Skin epidermis (tissue), 12 donors: ENCODE results near the gene GPR180.

Experiments
- H3K27ac ChIP-seq, 21 experiments: fragments of 200-600 bp; sonication (generic) in 11 of 21; one replicate each; pipeline ENCODE4 v1.5.0; 2020; ENCODE audit warnings: mild to moderate bottlenecking in 3 of 21, inconsistent platforms in 2 of 21, moderate library complexity in 2 of 21
- H3K4me3 ChIP-seq, 7 experiments: fragments of 200-600 bp; sonication (generic) in 2 of 7; one replicate each; pipeline ENCODE4 v1.5.0; 2020; ENCODE audit warnings: inconsistent platforms in 2 of 7, mild to moderate bottlenecking in 2 of 7, moderate library complexity in 1 of 7

The GPR180 gene

GRCh38 chr13:94595001-94595949, 6.4 kb upstream of the GPR180 start:
- Histone ChIP-seq H3K27ac (peak overlapping the region in 20 of 21 experiments; percentile 72 to 94 (median 87)), H3K4me3 (peak overlapping the region; percentile 59 to 93 (median 85))

DNA sequence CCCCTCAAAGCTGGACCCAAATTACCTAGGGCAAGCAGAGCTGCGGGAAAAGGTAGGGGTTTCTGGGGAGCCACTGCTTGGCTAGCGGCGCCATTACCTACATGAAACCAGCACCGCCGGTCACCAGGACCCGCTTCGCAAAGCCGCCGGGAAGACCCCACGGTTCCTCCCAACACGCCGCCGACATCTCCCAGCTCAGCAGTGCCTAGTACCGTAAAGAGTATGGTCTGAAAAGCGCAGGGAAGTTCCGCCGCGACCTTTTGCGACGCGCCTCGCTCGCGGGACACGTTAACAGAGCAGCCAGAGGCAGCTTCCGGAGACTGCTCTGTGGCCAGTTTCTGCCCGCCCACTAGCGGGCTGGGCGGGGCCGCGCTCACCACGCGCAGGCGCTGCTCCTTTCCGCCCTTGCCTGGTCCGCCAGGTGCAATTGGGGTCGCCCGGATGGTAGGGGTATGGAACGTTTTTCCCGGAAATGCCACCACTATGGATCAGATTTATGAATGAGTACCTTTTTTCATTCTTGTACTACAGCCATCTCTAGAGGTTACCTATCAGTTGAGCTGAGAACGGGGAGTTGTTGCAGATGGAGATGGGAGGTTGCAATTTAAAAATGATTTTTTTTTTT, 5.6 kb upstream of the GPR180 start, which contains the start of gene TGDS:
Gene TGDS (minus strand): TSS at position 203 of the 625 bp plus-strand sequence. CDS start 16 bp downstream, at position 187.
- peak within 1 kb of the TSS in 20 of 21 experiments; percentile 72 to 94 (median 87) for H3K27ac ChIP-seq
- peak within 1 kb of the TSS; percentile 59 to 93 (median 85) for H3K4me3 ChIP-seq

DNA sequence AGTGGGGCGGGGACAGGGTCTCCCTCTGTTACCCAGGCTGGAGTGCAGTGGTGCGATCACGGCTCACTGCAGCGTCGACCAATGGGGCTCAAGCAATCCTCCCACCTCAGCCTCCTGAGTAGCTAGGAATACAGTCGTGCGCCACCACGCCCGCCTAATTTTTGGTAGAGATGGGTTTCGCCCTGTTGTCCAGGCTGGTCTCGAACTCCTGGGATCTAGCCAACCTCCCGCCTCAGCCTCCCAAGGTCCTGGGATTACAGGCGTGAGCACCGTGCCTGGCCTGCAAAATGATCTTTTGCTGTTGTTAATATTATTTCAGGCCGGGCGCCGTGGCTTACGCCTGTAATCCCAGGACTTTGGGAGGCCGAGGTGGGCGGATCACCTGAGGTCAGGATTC, 5.1 kb upstream of the GPR180 start:
- peak overlapping the region in 15 of 21 experiments; percentile 81 to 94 (median 89) for H3K27ac ChIP-seq
- H3K4me3 ChIP-seq = peak overlapping the region; percentile 59 to 93 (median 85)

DNA sequence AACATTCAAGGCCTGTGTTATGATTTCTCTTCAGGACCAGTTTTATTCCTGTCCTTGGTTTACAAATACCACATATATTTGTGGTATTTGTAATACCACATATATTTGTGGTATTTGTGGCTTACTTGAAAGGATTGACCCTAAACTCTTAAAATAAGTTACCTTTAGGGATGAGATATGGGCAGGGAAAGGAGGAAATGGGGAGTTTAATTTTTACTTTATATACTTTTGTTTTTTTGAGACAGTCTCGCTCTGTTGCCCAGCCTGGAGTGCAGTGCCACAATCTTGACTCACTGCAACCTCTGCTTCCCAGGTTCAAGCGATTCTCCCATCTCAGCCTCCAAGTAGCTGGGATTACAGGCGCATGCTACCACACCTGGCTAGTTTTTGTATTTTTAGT, 3.4 kb upstream of the GPR180 start:
- H3K4me3 ChIP-seq = no peak overlapping the region
- H3K27ac ChIP-seq = no peak overlapping the region

DNA sequence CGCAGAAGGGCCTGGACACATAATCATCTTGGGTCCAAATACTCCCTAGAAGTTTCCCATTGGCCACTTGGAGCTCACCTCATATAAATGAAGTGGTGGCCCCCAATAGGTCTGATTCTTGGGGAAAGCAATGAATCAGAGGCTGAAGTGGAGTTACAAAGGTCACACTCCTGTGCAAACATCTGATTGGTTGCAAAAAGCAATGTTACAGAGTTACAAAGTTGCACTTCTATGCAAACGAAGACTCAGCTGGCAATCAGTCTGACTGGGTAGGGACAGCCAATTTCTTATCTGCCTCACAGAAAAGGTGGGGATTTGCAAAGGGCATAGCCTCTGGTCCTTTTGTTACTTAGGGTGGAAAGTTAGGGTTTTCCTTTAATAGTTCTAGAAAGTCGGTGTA, 1.8 kb upstream of the GPR180 start:
- H3K27ac ChIP-seq = no peak overlapping the region
- H3K4me3 ChIP-seq = no peak overlapping the region

DNA sequence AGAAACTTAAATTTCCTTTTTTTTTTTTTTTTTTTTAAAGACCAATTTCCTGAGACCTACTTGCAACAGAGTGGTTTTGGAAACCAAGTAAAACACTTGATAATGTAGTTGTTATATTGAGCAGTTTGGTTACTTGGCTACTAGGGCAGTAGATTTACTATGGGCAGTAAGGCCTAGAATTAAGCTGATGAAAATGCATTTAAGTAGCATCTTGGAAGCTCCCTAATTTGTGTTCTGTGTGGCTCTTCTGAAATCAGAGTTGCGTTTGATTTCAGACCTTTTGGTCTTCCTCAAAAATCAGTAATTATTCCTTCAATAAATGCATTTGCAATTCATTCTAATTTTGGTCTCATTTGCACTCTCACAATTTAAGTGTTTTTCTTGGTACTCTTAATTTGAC, 810 bp downstream of the GPR180 start:
- peak overlapping the region; percentile 57 to 99 (median 94) for H3K4me3 ChIP-seq
- H3K27ac ChIP-seq = peak overlapping the region in 14 of 21 experiments; percentile 63 to 92 (median 83)

DNA sequence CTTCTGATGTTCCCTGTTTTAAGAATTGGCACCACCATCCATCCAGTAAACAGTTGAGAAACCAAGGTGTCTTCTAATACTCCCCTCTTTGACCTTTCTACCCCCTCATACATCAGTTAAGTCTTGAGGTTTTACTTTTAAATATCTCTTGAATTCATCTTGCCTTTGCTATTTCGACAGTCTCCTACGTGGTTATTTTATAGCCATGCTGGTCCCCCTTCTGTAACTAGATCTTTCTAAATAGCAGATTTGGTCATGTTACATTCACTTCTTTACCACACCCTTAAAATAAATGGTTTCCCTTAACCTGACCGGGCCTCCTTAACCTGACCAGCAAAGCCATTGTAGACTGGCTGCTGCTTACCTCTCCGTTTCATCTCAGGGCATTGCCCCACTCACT, 5.4 kb downstream of the GPR180 start:
- Histone ChIP-seq H3K4me3 (no peak overlapping the region), H3K27ac (no peak overlapping the region)

DNA sequence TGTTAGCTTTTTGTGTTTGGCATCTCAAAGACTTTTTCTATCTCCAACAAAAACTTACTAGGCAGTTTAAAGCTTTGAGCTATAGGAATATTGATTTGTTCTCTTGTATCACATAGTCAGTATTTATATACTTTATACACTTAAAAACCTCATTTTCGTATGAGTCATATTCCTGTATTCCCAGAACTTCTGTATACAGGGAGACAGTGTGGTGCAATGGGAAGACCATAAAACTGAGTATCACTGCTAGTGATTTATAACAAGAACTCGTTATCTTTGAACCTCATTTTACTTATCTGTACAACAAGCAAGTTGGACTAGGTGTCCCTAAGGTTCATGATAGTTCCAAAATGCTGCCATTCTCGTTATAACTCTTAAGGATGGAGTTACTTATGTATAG, 6.3 kb downstream of the GPR180 start:
- H3K4me3 ChIP-seq = no peak overlapping the region
- no peak overlapping the region for H3K27ac ChIP-seq

- Histone ChIP-seq H3K27ac (no peak overlapping the region), H3K4me3 (no peak overlapping the region)
These were observed 6.9 kb downstream of the GPR180 start for GRCh38 chr13:94608586-94608985.

DNA sequence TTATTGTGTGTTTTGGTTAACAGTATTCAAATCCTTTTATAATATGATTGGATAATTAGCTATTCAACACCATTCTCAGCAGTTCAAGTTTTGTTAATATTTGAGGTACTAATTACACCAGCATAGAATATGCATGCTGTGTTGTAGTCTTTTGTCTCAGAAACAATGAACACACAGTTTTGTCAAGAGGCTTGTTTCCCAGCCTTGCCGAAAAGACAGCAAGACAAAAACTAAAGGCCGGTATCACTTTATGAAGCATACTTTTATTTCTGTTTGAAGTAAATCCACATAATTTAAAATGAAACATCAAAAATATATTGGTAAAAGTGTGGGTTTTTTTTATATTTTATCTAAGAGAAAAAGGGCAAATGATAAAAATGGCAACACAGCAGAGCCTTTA, 7.5 kb downstream of the GPR180 start:
- H3K4me3 ChIP-seq = no peak overlapping the region
- no peak overlapping the region for H3K27ac ChIP-seq

DNA sequence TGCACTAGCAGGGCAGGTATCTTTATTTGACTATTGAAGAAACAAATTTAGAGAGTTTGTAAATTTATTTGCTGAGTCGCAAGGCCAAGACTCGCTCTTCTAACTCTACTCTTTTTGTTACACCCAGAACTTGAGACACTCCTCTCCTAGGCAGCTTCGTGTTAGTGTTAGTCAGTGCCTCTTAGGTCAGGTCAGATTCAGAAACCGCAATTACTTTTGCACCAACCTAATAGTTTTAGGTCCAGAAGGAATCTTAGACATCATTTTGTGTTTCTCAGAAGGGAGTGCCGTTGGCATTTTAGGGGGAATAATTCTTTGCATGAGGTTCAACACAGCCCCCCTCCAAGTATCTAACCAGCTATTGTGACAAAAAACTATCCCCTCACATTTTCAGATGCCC, 8.8 kb downstream of the GPR180 start:
- H3K27ac ChIP-seq = no peak overlapping the region
- no peak overlapping the region for H3K4me3 ChIP-seq

- Histone ChIP-seq H3K4me3 (no peak overlapping the region), H3K27ac (no peak overlapping the region)
These were observed 10.4 kb downstream of the GPR180 start for GRCh38 chr13:94612050-94612449.

DNA sequence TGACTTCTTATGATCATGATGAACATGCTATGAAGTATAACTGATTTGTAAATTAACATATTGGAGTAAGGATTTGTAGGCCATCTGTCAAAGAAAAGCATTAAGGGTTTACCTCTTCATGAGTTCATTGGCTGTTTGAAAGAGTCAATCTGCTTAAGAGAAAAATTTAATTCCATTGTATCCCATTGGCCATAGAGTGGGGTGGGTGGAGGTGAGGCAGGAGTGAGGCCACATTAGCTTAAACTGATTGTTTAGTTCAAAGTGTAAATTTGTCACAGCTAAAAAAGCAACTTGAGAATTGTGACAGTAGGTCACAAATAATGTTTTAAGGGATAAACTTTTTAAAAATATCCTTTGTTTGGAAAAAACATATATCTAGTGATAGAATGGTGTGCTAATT, 11.4 kb downstream of the GPR180 start:
- no peak overlapping the region for H3K27ac ChIP-seq
- H3K4me3 ChIP-seq = no peak overlapping the region

- Histone ChIP-seq H3K4me3 (no peak overlapping the region), H3K27ac (no peak overlapping the region)
These were observed 15.8 kb downstream of the GPR180 start for GRCh38 chr13:94617389-94618000.

DNA sequence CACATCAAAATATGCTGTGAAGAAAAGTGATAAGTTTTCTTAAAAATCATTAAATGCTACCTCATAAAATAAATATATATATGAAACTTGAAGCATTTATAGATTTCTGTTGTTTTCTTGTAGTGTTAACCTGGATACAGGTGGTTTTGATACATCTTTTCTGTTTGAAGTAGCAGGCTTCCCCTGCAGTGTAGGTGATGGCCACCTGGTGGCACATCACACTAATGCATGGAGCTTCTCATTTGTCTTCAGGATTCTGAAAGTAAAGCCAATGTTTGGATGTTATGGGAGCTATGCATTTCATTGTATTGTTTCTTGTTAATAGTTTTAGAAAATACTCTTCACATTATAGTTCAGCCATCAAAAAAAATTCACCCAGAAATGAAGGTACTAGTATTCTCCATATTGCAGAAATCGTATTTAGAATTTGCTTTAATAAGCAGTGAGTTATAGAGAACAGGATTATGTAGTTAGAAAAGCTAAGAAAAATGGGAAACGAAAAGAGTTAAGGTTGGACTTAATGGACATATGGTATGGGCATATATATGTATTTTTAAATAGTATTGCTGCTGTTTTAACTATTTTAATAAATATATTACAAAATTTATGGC, 18.7 kb downstream of the GPR180 start:
- Histone ChIP-seq H3K4me3 (no peak overlapping the region), H3K27ac (no peak overlapping the region)

GRCh38 chr13:94622344-94622743, 20.7 kb downstream of the GPR180 start:
- Histone ChIP-seq H3K27ac (no peak overlapping the region), H3K4me3 (no peak overlapping the region)

DNA sequence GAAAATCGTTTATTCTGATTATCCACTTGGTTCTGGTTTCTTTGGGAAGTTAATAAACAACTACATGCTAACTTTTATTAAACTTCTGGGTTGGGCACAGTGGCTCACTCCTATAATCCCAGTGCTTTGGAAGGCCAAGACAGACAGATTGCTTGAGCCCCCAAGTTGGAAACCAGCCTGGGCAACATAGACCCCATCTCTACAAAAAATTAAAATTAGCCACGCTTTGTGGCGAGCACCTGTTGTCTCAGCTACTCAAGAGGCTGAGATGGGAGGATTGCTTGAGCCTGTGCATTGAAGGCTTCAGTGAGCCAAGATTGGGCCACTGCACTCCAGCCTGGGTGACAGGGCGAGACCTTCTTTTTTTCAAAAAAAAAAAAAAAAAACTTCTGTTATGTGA, 21.7 kb downstream of the GPR180 start:
- Histone ChIP-seq H3K27ac (no peak overlapping the region), H3K4me3 (no peak overlapping the region)

DNA sequence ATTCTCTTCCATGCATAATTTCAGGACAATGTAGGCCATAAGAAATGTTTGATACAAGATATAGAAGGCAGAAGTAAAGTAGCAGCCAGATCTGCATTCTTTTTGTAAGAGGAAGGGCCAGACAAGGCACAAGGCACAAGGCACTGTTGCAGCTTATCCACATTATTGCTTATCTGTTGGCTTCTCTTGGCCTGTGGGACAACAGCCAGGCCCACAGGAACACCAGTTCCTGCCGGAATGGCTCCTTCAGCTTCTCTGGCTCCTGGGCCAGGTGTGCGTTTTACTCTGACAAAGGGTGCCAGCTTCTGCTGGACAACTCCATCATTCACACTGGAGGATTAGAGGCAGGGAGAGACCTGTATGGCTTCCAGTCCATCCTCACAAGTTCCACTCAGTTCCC, 29.2 kb downstream of the GPR180 start:
- Histone ChIP-seq H3K4me3 (no peak overlapping the region), H3K27ac (no peak overlapping the region)

DNA sequence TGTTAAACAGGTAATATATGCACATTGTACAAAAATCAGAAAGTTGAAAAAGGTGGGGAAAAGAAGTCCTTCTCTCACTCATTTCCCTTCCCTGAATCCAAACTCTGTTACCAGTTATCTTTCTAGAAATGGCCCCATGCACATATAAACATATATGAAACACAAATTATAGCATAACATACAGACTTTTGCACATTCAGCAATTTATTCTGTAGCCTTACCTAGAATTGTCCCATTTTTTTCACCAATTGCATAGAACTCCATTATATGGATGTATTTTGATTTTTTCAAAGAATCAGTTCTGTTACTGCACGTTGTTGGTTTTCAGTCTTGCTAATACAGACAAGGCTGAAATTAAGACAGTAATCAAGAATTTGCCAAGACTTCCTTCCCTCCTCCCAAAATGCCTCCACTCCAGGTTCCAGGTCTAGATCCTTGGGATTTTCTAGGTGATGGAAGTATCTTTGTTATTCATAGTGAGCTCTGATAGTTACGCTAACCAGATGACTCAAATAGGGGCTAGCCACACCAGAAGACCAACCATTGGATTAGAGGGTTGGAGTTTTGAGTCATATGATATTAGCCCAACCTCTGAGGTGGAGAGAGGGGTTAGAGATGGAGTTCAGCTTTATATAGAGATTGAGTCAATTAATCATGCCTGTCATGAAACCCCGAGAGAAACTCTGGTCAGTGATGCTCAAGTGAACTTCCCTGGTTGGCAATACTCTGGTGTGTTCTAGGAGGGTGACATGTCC, 30.7 kb downstream of the GPR180 start:
- H3K27ac ChIP-seq = no peak overlapping the region
- no peak overlapping the region for H3K4me3 ChIP-seq
